HG03521 (cell line): Measurements from ENCODE around the gene ISG15.
"Not testable (repeated sequence)": the region's sequence is repeated elsewhere in the genome, so short reads cannot be mapped to it uniquely, and the experiment has no call there.

Experiments
- ATAC-seq: cut with Tn5 transposase; IDR thresholded peaks from one replicate; pipeline ENCODE4 v1.9.1; 2021; ENCODE audit warnings: mild to moderate bottlenecking, moderate library complexity; ENCODE audit not compliant: unreplicated experiment

ISG15 gene

DNA sequence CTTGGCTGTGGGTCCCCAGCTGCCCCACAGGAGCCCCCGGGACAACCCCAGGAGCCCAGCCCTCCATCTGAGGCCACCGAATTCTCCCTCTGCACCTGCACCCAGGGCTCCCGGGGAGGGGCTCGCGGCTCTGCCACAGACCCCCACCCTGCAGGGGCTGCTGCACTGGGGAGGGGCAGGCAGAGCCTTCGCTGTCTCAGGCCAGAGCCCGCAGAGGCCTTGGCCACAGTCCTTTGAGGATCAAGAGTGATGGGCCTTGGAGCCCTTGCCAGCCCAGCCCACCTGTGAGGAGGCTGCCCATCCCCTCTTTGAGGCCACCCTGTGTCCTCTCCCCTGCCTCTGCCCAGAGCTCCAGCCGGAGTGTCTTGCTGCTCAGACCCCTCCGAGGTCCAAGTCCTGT lies 37.9 kb upstream of the ISG15 start:
- no peak for ATAC-seq

DNA sequence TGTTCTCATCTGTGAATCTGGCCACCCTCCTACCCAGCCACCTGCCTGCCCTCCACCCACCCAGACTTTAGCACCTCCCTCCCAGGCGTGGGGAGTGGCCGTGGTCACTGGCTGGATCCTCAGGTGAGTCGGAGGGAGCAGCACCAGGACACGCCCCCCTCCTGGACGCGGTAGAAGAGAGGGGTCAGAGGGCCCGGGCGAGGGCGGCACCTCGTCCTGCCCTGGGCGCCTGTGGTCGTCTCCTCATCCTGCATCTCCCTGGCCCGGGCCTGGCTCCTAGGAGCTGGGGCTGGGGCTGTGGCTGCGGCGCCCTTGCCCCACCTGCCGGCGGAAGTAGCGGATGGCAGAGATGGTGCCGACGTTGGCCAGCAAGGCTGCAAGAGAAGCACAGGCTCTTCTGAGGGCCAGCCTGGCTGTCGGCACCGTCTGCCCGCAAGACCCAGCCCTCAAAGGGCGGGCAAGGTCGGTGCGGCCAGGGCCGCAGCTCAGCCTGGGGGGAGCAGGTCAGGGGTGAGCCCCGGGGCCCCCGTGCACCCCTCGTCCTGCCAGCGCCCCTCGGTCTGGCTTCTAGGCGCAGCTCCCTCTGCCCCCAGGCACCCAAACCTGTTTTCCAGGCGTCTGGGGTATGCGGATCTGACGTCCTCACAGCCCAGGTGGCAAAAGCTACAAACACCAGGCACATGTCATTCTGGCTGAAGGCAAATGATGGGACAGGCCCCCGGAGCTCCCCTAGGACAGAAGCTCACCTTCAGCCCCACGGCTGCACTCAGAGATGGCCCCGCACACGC lies 37.2 kb upstream of the ISG15 start:
- ATAC-seq = no peak

DNA sequence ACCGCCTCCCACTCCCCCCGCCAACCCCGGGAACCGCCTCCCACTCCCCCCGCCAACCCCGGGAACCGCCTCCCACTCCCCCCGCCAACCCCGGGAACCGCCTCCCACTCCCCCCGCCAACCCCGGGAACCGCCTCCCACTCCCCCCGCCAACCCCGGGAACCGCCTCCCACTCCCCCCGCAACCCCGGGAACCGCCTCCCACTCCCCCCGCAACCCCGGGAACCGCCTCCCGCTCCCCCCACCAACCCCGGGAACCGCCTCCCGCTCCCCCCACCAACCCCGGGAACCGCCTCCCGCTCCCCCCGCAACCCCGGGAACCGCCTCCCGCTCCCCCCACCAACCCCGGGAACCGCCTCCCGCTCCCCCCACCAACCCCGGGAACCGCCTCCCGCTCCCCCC lies 36.5 kb upstream of the ISG15 start:
- ATAC-seq = not testable (repeated sequence)

DNA sequence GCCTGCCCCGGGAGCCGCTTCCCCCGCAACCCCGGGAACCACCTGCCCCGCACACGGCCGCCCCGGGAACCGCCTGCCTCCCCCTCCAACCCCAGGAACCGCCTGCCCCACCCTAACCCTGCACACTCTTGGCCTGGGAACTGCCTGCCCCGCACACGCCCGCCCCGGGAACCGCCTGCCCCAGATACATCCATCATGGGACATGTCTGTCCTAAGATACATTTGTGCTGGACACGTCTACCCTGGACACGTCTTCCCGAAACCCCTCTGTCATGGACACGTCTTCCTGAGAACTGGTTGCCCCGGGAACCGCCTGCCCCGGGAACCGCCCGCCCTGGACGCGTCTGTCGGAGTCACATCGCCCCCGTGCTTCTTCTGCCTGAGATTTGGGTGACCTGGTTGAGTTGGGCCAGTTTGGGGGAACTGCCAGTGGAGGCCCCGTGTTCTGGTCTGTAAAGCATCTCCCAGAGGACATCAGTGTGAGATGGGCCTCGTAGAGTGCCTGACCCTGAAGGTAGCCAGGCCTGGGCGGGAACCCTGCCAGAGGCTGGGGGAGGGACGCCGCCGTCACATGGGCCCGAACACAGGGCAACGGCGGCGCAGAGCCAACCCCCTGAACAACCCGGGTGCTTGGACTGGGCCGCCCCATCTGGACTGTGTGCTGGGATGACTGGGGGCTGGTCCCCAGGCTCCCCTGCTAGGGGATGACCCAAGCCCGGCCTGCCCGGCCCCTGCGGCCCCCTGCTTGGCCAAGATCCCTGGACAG lies 35.0 kb upstream of the ISG15 start:
- no peak for ATAC-seq

GRCh38 chr1:978835-979743 lies 34.2 kb upstream of the ISG15 start:
- ATAC-seq = no peak

DNA sequence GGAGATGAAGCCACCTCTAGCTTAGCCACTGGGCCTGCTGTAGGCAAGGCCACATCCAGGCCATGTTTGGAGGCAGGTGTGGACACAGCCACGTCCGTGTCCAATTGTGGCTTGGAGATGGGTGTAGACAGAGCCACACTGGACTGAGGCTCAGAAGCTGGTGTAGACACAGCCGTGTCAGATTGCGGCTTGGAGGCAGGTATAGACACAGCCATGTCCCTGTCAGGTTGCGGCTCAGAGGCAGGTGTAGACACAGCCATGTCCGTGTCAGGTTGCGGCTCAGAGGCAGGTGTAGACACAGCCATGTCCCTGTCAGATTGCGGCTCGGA lies 33.6 kb upstream of the ISG15 start:
- no peak for ATAC-seq

- ATAC-seq = no peak
These were observed 33.1 kb upstream of the ISG15 start for GRCh38 chr1:980137-980571.

DNA sequence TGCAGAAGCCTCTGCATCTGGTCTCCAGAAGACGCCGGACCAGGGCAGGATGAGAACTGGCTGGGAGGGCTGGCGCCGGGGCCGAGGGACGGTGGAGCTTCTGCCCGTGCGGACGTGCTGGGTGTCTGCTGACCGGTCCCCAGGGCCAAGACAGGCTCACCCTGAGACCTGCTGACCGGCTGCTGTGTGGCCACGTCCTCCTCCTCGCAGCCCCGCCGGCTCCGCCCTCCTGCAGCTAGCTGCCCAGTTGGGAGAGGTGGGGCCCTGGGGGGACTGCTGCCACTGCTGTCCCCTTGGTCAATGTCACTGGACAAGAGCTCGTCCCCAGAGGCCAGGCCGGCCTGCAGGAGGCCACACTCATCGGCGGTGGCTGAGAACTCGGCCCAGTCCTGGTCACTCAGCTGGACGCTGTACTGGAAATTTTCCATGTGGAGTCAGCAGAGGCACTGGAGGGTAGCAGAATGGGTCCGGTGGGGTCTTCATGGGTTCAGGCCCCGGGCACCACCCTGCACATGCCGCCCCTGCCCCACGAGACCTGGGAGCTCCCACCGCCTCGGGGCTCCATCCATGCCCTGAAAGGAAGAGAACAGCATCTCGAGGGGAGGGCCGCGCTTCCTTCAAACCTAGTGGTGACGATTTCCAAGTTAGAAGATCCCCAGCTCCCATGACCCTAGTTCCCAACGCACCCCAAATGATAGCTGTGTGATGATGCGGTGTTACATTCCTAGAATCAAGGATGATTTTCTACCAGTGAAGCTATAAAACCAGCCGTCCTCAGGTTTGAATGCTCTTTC lies 32.5 kb upstream of the ISG15 start:
- ATAC-seq = no peak

DNA sequence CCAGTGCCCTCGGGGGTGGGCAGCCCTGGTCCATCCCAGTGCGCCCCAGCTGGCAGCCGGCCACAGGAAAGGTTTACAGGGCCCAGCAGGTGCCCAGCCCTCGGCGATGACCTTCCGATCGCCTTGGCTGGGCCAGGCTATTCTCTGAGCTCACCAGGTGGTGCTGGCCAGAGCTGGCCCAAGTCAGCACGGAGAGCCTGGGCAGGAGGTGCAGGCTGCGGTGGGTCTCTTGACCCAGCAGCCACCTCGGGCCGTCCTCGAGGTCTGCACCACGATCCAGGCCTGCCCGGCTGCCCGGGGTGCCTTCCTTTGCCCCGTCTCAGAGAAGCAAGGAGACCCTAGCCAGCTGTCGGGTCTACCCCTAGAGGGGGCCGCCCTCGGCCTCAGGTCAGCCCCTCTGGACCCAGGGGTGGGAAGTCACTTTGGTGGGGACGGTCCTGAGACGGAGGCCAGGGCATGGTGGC lies 31.8 kb upstream of the ISG15 start:
- no peak for ATAC-seq

DNA sequence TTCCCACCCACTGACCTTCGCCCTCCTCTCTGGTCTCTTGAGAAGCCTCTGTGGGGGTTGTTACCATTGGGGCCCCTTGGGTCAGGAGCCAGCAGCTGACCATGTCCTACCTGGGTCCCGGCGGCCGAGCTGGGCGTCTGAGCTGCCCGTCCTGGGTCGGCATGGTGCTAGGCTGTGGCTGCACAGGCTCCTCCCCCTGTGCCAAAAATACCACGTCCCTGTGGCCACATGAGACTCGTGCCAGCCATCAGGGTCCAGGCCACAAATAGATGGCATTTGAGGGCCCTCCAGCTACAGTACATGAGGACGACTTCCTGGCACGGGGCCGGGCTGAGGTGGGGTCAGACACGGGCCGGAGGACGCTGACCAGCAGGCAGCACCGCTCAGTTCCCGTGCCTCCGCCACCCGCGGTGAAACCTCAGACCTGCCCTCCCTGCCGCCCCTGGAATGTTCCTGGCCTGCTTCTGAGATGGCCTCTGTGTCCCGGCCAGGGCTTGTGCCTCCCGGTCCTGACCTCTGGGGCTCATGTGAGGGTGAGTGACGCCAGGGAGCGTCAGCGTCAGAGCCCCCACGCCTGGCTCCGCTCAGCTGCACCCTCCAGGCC lies 31.2 kb upstream of the ISG15 start, which contains the start of gene PERM1:
TSS of gene PERM1 (minus strand) at position 139 of the 604 bp plus-strand sequence. CDS start 1,064 bp downstream, outside the sequence.
- ATAC-seq = no peak

DNA sequence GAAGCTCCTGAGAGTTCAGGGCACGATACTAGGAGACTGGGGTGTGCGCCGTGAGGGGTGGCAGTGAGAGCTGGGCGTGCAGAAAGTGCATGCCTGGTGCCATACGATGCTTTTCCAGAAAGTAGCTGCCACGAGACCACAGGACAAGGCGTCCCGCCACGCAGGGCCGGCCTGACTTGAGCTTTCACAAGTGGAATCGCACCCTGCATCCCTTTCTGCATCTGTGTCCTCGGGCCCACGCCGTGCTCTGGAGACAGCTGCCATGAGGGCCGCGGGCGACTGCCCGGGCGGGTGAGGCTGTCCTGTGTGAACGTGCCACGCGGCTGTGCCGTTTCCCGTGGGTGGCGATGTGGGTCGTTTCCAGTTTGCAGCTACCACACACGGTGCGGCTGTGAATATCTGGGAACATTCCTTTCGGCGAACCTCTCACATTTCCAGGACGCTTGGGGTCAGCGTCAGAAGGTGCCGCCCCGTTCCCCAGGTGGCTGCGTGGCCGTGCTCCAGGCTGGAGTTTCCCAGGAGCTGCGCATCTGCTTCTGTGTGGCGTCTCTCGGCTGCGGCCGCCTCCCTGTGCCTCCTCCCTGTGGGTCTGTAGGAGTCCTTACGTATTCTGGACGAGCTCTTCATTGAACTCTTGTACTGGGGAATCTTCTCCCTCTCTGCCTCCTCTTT lies 30.4 kb upstream of the ISG15 start:
- no peak for ATAC-seq

DNA sequence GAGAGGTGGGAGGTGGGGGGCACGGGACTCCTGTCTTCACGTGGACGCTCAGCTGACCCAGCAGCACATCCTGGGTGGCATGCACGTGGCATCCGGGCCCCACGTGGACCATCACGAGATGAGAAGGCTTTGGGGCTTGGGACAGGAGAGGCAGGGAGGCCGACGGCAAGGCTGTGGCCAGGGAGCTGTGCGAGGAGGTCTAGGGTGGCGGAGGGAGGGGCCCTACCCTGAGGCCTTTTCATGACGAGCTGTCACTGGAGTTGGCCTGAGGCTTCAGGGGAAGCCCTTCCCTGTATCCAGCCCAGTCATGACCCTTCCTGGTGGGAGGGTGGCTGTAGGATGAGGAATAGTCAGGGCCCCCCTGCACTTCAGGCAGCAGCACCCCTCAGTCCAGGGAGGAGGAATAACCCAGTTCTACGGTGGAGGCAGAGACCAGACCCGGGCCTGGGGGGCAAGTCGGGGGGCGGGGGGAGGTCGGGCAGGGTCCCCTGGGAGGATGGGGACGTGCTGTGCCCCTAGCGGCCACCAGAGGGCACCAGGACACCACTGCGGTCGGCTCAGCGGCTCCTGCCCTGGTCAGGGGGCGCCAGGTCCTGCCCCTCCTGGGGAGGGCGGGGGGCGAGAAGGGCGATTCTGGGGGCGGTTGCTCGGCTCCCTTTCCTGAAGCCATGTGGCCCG lies 29.4 kb upstream of the ISG15 start:
- no peak for ATAC-seq

GRCh38 chr1:984476-984814 lies 28.9 kb upstream of the ISG15 start:
- ATAC-seq = no peak

GRCh38 chr1:985126-985525 lies 28.2 kb upstream of the ISG15 start:
- ATAC-seq = no peak

DNA sequence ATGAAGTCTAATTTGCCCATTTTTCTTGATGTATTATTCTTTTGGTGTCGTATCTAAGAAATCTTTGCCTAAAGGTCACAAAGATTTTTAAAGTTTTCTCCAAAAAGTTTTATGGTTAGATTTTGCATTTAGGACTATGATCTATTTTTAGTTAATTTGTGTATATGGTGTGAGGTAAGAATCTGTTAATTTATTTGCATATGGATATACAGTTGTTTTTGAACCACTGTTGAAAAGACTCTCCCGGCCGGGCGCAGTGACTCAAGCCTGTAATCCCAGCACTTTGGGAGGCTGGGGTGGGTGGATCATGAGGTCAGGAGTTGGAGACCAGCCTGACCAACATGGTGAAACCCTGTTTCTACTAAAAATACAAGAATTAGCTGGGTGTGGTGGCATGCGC lies 25.2 kb upstream of the ISG15 start:
- not testable (repeated sequence) for ATAC-seq

DNA sequence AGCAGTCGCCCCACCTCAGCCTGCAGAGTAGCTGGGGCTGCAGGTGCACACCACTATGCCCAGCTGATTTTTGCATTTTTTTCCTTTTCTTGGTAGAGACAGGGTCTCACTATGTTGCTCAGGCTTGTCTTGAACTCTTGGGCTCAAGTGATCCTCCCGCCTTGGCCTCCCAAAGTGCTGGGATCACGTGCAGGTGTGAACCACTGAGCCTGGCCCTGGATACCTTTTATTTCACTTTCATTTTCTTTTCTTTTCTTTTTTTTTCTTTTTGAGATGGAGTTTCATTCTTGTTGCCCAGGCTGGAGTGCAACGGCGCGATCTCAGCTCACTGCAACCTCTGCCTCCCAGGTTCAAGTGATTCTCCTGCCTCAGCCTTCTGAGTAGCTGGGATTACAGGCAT lies 22.0 kb upstream of the ISG15 start:
- ATAC-seq = not testable (repeated sequence)

GRCh38 chr1:991895-992294 lies 21.4 kb upstream of the ISG15 start:
- no peak for ATAC-seq

- no peak for ATAC-seq
These were observed 20.9 kb upstream of the ISG15 start for GRCh38 chr1:992362-992761.
